ENCODE results near the gene CAMKMT. TPM values are rescaled to one million over a fixed set of nuclear protein-coding genes. Genes with fewer than 3 reads are reported as not detected.

Gene CAMKMT
- total RNA-seq, 1 experiment from 2014 or later = 19.6 TPM

- Histone ChIP-seq H3K36me3 (replicated peaks; ENCODE audit: control insufficient read depth, insufficient read depth, low read length) (no peaks in the 10 kb centered on the region), H3K4me3 (ENCODE audit: insufficient read depth, low read depth, low read length) (no peak overlapping the region), H3K27me3 (ENCODE audit: control insufficient read depth, insufficient read depth, low read length) (no peaks in the 10 kb centered on the region)
- DNase-seq = no peak
Observed at GRCh38 chr2:44529448-44529847, 167.7 kb downstream of the CAMKMT start.

GRCh38 chr2:44531289-44531688 is 169.5 kb downstream of the CAMKMT start:
- H3K36me3 ChIP-seq (replicated peaks; ENCODE audit: control insufficient read depth, insufficient read depth, low read length) = no peaks in the 10 kb centered on the region

GRCh38 chr2:44532031-44532430 is 170.3 kb downstream of the CAMKMT start:
- Histone ChIP-seq H3K36me3 (replicated peaks; ENCODE audit: control insufficient read depth, insufficient read depth, low read length) (no peaks in the 10 kb centered on the region), H3K27me3 (ENCODE audit: control insufficient read depth, insufficient read depth, low read length) (no peaks in the 10 kb centered on the region), H3K4me3 (ENCODE audit: insufficient read depth, low read depth, low read length) (no peak overlapping the region)
- DNase-seq = no peak

More at GRCh38 chr2:44531289-44531688, 169.5 kb downstream of the CAMKMT start:
- no peaks in the 10 kb centered on the region for H3K27me3 ChIP-seq (ENCODE audit: control insufficient read depth, insufficient read depth, low read length)
- no peak for DNase-seq
- H3K4me3 ChIP-seq (ENCODE audit: insufficient read depth, low read depth, low read length) = no peak overlapping the region

GRCh38 chr2:44533508-44533907 is 171.8 kb downstream of the CAMKMT start:
- DNase-seq = no peak

GRCh38 chr2:44535376-44535775 is 173.6 kb downstream of the CAMKMT start:
- no peaks in the 10 kb centered on the region for H3K27me3 ChIP-seq (ENCODE audit: control insufficient read depth, insufficient read depth, low read length)
- no peak overlapping the region for H3K4me3 ChIP-seq (ENCODE audit: insufficient read depth, low read depth, low read length)
- no peak for DNase-seq
- H3K36me3 ChIP-seq (replicated peaks; ENCODE audit: control insufficient read depth, insufficient read depth, low read length) = no peaks in the 10 kb centered on the region

More at GRCh38 chr2:44533508-44533907, 171.8 kb downstream of the CAMKMT start:
- H3K4me3 ChIP-seq (ENCODE audit: insufficient read depth, low read depth, low read length) = no peak overlapping the region
- H3K36me3 ChIP-seq (replicated peaks; ENCODE audit: control insufficient read depth, insufficient read depth, low read length) = no peaks in the 10 kb centered on the region
- H3K27me3 ChIP-seq (ENCODE audit: control insufficient read depth, insufficient read depth, low read length) = no peaks in the 10 kb centered on the region

- Histone ChIP-seq H3K27me3 (ENCODE audit: control insufficient read depth, insufficient read depth, low read length) (no peaks in the 10 kb centered on the region), H3K36me3 (replicated peaks; ENCODE audit: control insufficient read depth, insufficient read depth, low read length) (no peaks in the 10 kb centered on the region), H3K4me3 (ENCODE audit: insufficient read depth, low read depth, low read length) (no peak overlapping the region)
- DNase-seq = no peak
Observed at GRCh38 chr2:44537264-44537663, 175.5 kb downstream of the CAMKMT start.

GRCh38 chr2:44542520-44542919 is 180.8 kb downstream of the CAMKMT start:
- no peak for DNase-seq

GRCh38 chr2:44543773-44544725 is 182.3 kb downstream of the CAMKMT start:
- no peak overlapping the region for H3K4me3 ChIP-seq (ENCODE audit: insufficient read depth, low read depth, low read length)
- H3K27me3 ChIP-seq (ENCODE audit: control insufficient read depth, insufficient read depth, low read length) = no peaks in the 10 kb centered on the region
- DNase-seq = peak; percentile 10
- no peaks in the 10 kb centered on the region for H3K36me3 ChIP-seq (replicated peaks; ENCODE audit: control insufficient read depth, insufficient read depth, low read length)

More at GRCh38 chr2:44542520-44542919, 180.8 kb downstream of the CAMKMT start:
- H3K36me3 ChIP-seq (replicated peaks; ENCODE audit: control insufficient read depth, insufficient read depth, low read length) = no peaks in the 10 kb centered on the region
- no peaks in the 10 kb centered on the region for H3K27me3 ChIP-seq (ENCODE audit: control insufficient read depth, insufficient read depth, low read length)
- no peak overlapping the region for H3K4me3 ChIP-seq (ENCODE audit: insufficient read depth, low read depth, low read length)

- no peaks in the 10 kb centered on the region for H3K27me3 ChIP-seq (ENCODE audit: control insufficient read depth, insufficient read depth, low read length)
- H3K4me3 ChIP-seq (ENCODE audit: insufficient read depth, low read depth, low read length) = no peak overlapping the region
- DNase-seq = no peak
- no peaks in the 10 kb centered on the region for H3K36me3 ChIP-seq (replicated peaks; ENCODE audit: control insufficient read depth, insufficient read depth, low read length)
Observed at GRCh38 chr2:44545005-44545404, 183.3 kb downstream of the CAMKMT start.

- Histone ChIP-seq H3K27me3 (ENCODE audit: control insufficient read depth, insufficient read depth, low read length) (no peaks in the 10 kb centered on the region), H3K4me3 (ENCODE audit: insufficient read depth, low read depth, low read length) (no peak overlapping the region), H3K36me3 (replicated peaks; ENCODE audit: control insufficient read depth, insufficient read depth, low read length) (no peaks in the 10 kb centered on the region)
- no peak for DNase-seq
Observed at GRCh38 chr2:44546459-44547127, 184.8 kb downstream of the CAMKMT start.

GRCh38 chr2:44547718-44548117 is 186.0 kb downstream of the CAMKMT start:
- Histone ChIP-seq H3K27me3 (ENCODE audit: control insufficient read depth, insufficient read depth, low read length) (no peaks in the 10 kb centered on the region), H3K4me3 (ENCODE audit: insufficient read depth, low read depth, low read length) (no peak overlapping the region), H3K36me3 (replicated peaks; ENCODE audit: control insufficient read depth, insufficient read depth, low read length) (no peaks in the 10 kb centered on the region)
- no peak for DNase-seq

GRCh38 chr2:44548221-44549098 is 186.7 kb downstream of the CAMKMT start:
- no peak overlapping the region for H3K4me3 ChIP-seq (ENCODE audit: insufficient read depth, low read depth, low read length)
- H3K27me3 ChIP-seq (ENCODE audit: control insufficient read depth, insufficient read depth, low read length) = no peaks in the 10 kb centered on the region
- no peak for DNase-seq
- H3K36me3 ChIP-seq (replicated peaks; ENCODE audit: control insufficient read depth, insufficient read depth, low read length) = no peaks in the 10 kb centered on the region

- no peak for DNase-seq
- H3K36me3 ChIP-seq (replicated peaks; ENCODE audit: control insufficient read depth, insufficient read depth, low read length) = no peaks in the 10 kb centered on the region
- H3K4me3 ChIP-seq (ENCODE audit: insufficient read depth, low read depth, low read length) = no peak overlapping the region
- no peaks in the 10 kb centered on the region for H3K27me3 ChIP-seq (ENCODE audit: control insufficient read depth, insufficient read depth, low read length)
Observed at GRCh38 chr2:44549099-44549471, 187.3 kb downstream of the CAMKMT start.

GRCh38 chr2:44549856-44550255 is 188.1 kb downstream of the CAMKMT start:
- H3K4me3 ChIP-seq (ENCODE audit: insufficient read depth, low read depth, low read length) = no peak overlapping the region
- H3K27me3 ChIP-seq (ENCODE audit: control insufficient read depth, insufficient read depth, low read length) = no peaks in the 10 kb centered on the region
- no peaks in the 10 kb centered on the region for H3K36me3 ChIP-seq (replicated peaks; ENCODE audit: control insufficient read depth, insufficient read depth, low read length)
- DNase-seq = no peak

All from H7 (cell line).